COLO668 (cell line): Measurements from ENCODE around the gene AATF.
A peak's percentile ranks its signal among the peaks of the same experiment; 100 is the strongest.

ENCODE experiments used
- DNase-seq: peaks from one replicate; lab custom pipeline; 2025; ENCODE audit not compliant: unreplicated experiment; lab: John Stamatoyannopoulos, UW

The AATF gene

GRCh38 chr17:37043201-37043600 is 94.4 kb downstream of the AATF start:
- no peak for DNase-seq

GRCh38 chr17:37045351-37045922 is 96.7 kb downstream of the AATF start:
- no peak for DNase-seq

GRCh38 chr17:37047631-37048104 is 98.9 kb downstream of the AATF start:
- DNase-seq: peak; percentile 60

GRCh38 chr17:37048811-37049210 is 100.1 kb downstream of the AATF start:
- DNase-seq: no peak

- DNase-seq: no peak
These were observed 102.2 kb downstream of the AATF start for GRCh38 chr17:37050920-37051319.

- DNase-seq: no peak
These were observed 102.6 kb downstream of the AATF start for GRCh38 chr17:37051381-37051780.

- no peak for DNase-seq
These were observed 103.1 kb downstream of the AATF start for GRCh38 chr17:37051833-37052232.

- DNase-seq: no peak
These were observed 103.7 kb downstream of the AATF start for GRCh38 chr17:37052450-37052849.

- DNase-seq: no peak
These were observed 106.1 kb downstream of the AATF start for GRCh38 chr17:37054894-37055293.

- no peak for DNase-seq
These were observed 107.9 kb downstream of the AATF start for GRCh38 chr17:37056622-37057021.

GRCh38 chr17:37059493-37059892 is 110.7 kb downstream of the AATF start:
- no peak for DNase-seq

GRCh38 chr17:37060094-37060493 is 111.3 kb downstream of the AATF start:
- DNase-seq: no peak

- no peak for DNase-seq
These were observed 112.2 kb downstream of the AATF start for GRCh38 chr17:37060928-37061327.

- DNase-seq: no peak
These were observed 113.3 kb downstream of the AATF start for GRCh38 chr17:37062021-37062420.

- no peak for DNase-seq
These were observed 115.5 kb downstream of the AATF start for GRCh38 chr17:37064206-37064605.

- no peak for DNase-seq
These were observed 116.2 kb downstream of the AATF start for GRCh38 chr17:37064956-37065355.

- no peak for DNase-seq
These were observed 117.0 kb downstream of the AATF start for GRCh38 chr17:37065486-37066321.

- no peak for DNase-seq
These were observed 117.8 kb downstream of the AATF start for GRCh38 chr17:37066322-37067255.

GRCh38 chr17:37067555-37068111 is 118.9 kb downstream of the AATF start:
- DNase-seq: peak; percentile 9

- DNase-seq: no peak
These were observed 119.5 kb downstream of the AATF start for GRCh38 chr17:37068266-37068665.

- no peak for DNase-seq
These were observed 120.3 kb downstream of the AATF start for GRCh38 chr17:37069087-37069486.
